Esophagus mucosa (tissue), 1 donor: ENCODE data around the gene MARK3. TPM values are rescaled to one million over a fixed set of nuclear protein-coding genes. Genes with fewer than 3 reads are reported as not detected.

Experiments
- ATAC-seq: fragments of 200-7000 bp; cut with Tn5 transposase; one replicate; pipeline ENCODE4 v1.9.1; 2020
- total RNA-seq: library from RNA; stranded (reverse); gene quantifications from one replicate; pipeline ENCODE4 v1.2.4, GENCODE V29; 2023
- donor health status: DM: yes; HTN: yes; CAD: no.

MARK3 gene
- total RNA-seq, 1 donor from 2014 or later = 62.1 TPM

DNA sequence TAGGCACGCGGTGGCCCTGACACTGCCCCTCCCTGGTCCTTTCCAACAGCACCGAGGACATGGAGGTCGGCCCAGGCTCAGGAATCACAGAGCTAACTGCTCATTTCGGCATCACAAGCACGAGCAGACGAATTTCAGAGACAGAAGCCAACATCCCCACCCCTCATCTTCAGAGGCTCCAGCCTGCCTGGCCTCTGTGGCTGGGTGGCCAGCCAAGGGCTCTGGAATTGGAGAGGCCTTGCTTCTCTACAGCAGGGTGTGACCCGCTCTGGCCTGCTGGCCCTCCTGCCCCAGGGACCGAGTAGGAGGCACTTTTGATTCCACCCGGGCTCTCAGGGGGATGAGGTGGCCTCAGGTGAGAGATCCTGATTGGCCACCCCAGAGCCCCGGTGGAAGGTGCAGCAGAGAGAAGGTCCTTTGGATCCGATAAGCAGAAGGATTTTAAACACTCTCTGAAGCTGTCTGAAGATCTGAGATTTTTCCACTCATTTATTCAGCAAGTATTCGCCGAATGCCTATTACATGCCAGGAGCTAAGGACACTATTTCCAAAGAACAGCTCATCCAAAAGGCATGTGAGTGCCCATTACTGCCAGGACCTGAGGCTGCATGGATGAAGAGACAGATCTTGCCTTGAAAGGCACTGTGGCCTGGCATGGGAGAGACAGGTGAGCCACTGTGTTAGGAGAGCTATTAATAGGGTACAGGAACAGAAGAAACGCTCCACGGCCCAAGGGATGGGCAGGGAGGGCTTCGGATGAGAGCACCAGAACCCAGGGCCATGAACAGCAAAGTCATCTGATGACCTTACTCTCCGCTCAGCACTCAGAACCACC, 167.0 kb downstream of the MARK3 start:
- no peak for ATAC-seq

DNA sequence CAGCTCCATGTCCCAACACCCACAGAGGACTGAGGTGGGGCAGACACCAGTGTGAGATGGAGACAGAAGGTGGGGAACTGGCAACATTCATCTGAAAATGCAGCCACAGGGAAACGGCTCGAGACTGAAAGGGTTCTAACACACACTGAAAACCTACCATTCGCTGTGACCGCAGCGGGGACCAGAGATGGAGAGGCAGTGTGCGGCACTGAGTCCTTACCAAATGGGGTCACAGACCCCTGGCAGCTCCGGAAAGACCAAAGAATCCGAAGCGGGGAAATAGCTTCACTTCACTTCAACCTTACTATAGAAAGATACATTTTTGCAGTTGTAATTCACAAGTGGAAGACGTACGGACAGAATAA, 167.6 kb downstream of the MARK3 start:
- ATAC-seq = no peak

Other genes starting within 250 kb of the MARK3 start
- gene EIF5, start 51.2 kb upstream of the MARK3 start, total RNA-seq = 253 TPM
- 17.8 TPM for gene CKB, start 137.4 kb downstream of the MARK3 start, total RNA-seq
- gene TRMT61A, start 143.8 kb downstream of the MARK3 start, total RNA-seq = 6.1 TPM
- 23.6 TPM for gene BAG5, start 177.2 kb downstream of the MARK3 start, total RNA-seq
- gene COA8, start 177.5 kb downstream of the MARK3 start, total RNA-seq = 30.3 TPM
- 80.3 TPM for gene KLC1, start 243.8 kb downstream of the MARK3 start, total RNA-seq